ENCODE data around the gene RC3H1.

GRCh38 chr1:174017231-174017970, 4.8 kb downstream of the RC3H1 start:
- TF ChIP-seq POLR2A (IDR thresholded peaks at IDR 0.05) (no peak), EP300 (IDR thresholded peaks at IDR 0.05) (no peak), CTCF (IDR thresholded peaks at IDR 0.05) (no peak)

All from stomach (tissue), 4 donors.